ENCODE measurements around the gene TOPBP1.

DNA sequence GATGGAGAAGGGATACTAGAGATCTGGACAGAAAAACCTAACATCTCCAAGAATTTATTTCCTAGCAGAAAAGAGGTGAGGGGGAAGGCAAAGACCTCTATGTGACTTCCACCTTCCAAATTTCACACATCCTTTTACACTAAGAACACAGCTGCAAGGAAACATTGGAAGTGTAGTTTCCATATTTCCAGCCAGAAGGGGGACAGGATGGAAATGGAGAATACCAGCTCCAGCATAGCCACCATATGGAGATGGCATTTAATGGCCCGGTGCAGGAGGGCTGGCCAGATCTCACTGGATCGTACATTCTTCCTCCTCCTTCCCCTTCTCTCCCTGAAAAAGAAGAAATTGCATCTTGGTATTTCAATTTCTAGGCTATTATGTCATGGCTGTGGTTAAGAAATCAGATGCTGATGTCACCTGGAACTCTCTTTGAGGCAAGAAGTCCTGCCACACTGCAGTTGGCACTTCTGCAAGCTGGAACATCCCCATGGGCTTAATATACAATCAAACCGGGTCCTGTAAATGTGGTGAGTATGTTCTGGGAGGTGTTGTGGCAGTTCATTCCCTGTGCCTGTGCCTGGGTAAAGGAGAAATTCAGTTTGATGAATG, 47.5 kb upstream of the TOPBP1 start:
- TF ChIP-seq CTCF (conservative IDR thresholded peaks at IDR 0.05; ENCODE audit: low read length) (no peak), EZH2phosphoT487 (IDR thresholded peaks at IDR 0.05; ENCODE audit: borderline replicate concordance, low read depth, low read length) (no peak)

Data from OCI-LY7 (cell line).